ENCODE results near the gene EXOC4. TPM values are rescaled to one million over a fixed set of nuclear protein-coding genes. Genes with fewer than 3 reads are reported as not detected.

Gene EXOC4
- total and polyA plus RNA-seq, 2 donors from 2014 or later: 22.8 to 78.7 TPM

GRCh38 chr7:133303372-133303771, 50.5 kb downstream of the EXOC4 start:
- DNase-seq (no peak), FAIRE-seq (no peak)
- Histone ChIP-seq H3K9ac (ENCODE audit: low read length in 3 of 3) (no peak overlapping the region), H3K4me3 (ENCODE audit: low read length in 3 of 3) (no peak overlapping the region), H3K27me3 (ENCODE audit: control insufficient read depth, insufficient read depth, low read length) (no peaks in the 10 kb centered on the region), H3K4me1 (ENCODE audit: control insufficient read depth in 2 of 3, insufficient read depth in 2 of 3, low read depth in 1 of 3, low read length in 3 of 3) (peaks cover 0 to 3% (median 0%) of the 10 kb centered on the region in 3 donors), H3K9me3 (ENCODE audit: control insufficient read depth in 2 of 3, insufficient read depth in 1 of 3, low read length in 3 of 3) (no peaks in the 10 kb centered on the region), H3K36me3 (ENCODE audit: control insufficient read depth in 2 of 3, insufficient read depth in 3 of 3, low read length in 3 of 3) (peaks cover 2 to 21% (median 8%) of the 10 kb centered on the region in 3 donors), H3K27ac (ENCODE audit: low read depth in 2 of 2, low read length in 2 of 2) (no peak overlapping the region)
- no peak for TF ChIP-seq CTCF (IDR thresholded peaks at IDR 0.05; ENCODE audit: borderline replicate concordance, extremely low read depth, insufficient read depth)
- intact Hi-C loops (cut with DNase I): no loop called here

- intact Hi-C loops (cut with DNase I): no loop called here
- TF ChIP-seq CTCF (IDR thresholded peaks at IDR 0.05; ENCODE audit: borderline replicate concordance, extremely low read depth, insufficient read depth): no peak
- Histone ChIP-seq H3K9me3 (ENCODE audit: control insufficient read depth in 2 of 3, insufficient read depth in 1 of 3, low read length in 3 of 3) (no peaks in the 10 kb centered on the region), H3K9ac (ENCODE audit: low read length in 3 of 3) (no peak overlapping the region), H3K4me1 (ENCODE audit: control insufficient read depth in 2 of 3, insufficient read depth in 2 of 3, low read depth in 1 of 3, low read length in 3 of 3) (peaks cover 0 to 3% (median 0%) of the 10 kb centered on the region in 3 donors), H3K27me3 (ENCODE audit: control insufficient read depth, insufficient read depth, low read length) (no peaks in the 10 kb centered on the region), H3K36me3 (ENCODE audit: control insufficient read depth in 2 of 3, insufficient read depth in 3 of 3, low read length in 3 of 3) (peaks cover 2 to 21% (median 8%) of the 10 kb centered on the region in 3 donors), H3K27ac (ENCODE audit: low read depth in 2 of 2, low read length in 2 of 2) (no peak overlapping the region), H3K4me3 (ENCODE audit: low read length in 3 of 3) (no peak overlapping the region)
- no peak for DNase-seq
- no peak for FAIRE-seq
Measured at GRCh38 chr7:133303931-133304330, 51.1 kb downstream of the EXOC4 start.

- intact Hi-C loops (cut with DNase I): no loop called here
- TF ChIP-seq CTCF (IDR thresholded peaks at IDR 0.05; ENCODE audit: borderline replicate concordance, extremely low read depth, insufficient read depth): no peak
- DNase-seq (no peak), FAIRE-seq (no peak)
- Histone ChIP-seq H3K9ac (ENCODE audit: low read length in 3 of 3) (no peak overlapping the region), H3K27me3 (ENCODE audit: control insufficient read depth, insufficient read depth, low read length) (no peaks in the 10 kb centered on the region), H3K4me1 (ENCODE audit: control insufficient read depth in 2 of 3, insufficient read depth in 2 of 3, low read depth in 1 of 3, low read length in 3 of 3) (peaks cover 0 to 2% (median 0%) of the 10 kb centered on the region in 3 donors), H3K9me3 (ENCODE audit: control insufficient read depth in 2 of 3, insufficient read depth in 1 of 3, low read length in 3 of 3) (no peaks in the 10 kb centered on the region), H3K4me3 (ENCODE audit: low read length in 3 of 3) (no peak overlapping the region), H3K36me3 (ENCODE audit: control insufficient read depth in 2 of 3, insufficient read depth in 3 of 3, low read length in 3 of 3) (peaks cover 2 to 21% (median 8%) of the 10 kb centered on the region in 3 donors), H3K27ac (ENCODE audit: low read depth in 2 of 2, low read length in 2 of 2) (no peak overlapping the region)
Measured at GRCh38 chr7:133309333-133309732, 56.5 kb downstream of the EXOC4 start.

All from kidney (tissue), 14 donors.